HepG2 (cell line): ENCODE results near the gene LRSAM1. TPM values are rescaled to one million over a fixed set of nuclear protein-coding genes. Genes with fewer than 3 reads are reported as not detected.

Experiments used
- ATAC-seq: fragments of 200-7000 bp; cut with Tn5 transposase; 3 replicates; pipeline ENCODE4 v1.9.1; 2020; ENCODE audit warnings: mild to moderate bottlenecking, moderate library complexity
- BruUV-seq: library from RNA; stranded (reverse); fragments of 400-500 nt; replicated peaks from 2 replicates; lab custom pipeline; 2021; lab: Mats Ljungman, UMichigan
- CTCF ChIA-PET: fragments of 300-600 bp; formaldehyde crosslinking; extraction: SDS; loops from one replicate; lab custom pipeline; 2021; ENCODE audit warnings: low total read pairs, inconsistent platforms, low intra/inter-chr PET ratio; lab: Yijun Ruan, JAX
- POLR2A ChIA-PET: fragments of 350-600 bp; sonication (Branson Sonifier 250); formaldehyde crosslinking; loops from one replicate; lab custom pipeline; 2020; ENCODE audit warnings: antibody characterized with exemption, inconsistent platforms; lab: Yijun Ruan, JAX
- DNase-seq: peaks from one replicate; pipeline ENCODE4 v3.0.0-alpha.2; 2015; ENCODE audit warnings: low spot score
- FAIRE-seq: peaks from 3 replicates; lab custom pipeline; 2011; peaks lifted over from hg19 to GRCh38; lab: Jason Lieb, UNC
- H2AFZ ChIP-seq: one replicate; pipeline ENCODE4 v1.6.1; 2011; ENCODE audit warnings: low read length, inconsistent platforms
- H3K27ac ChIP-seq: fragments of 300-600 bp; 3 replicates; pipeline ENCODE4 v1.8.0; 2011; ENCODE audit warnings: mixed run types, mild to moderate bottlenecking, mixed read lengths, low read length, inconsistent platforms; ENCODE audit not compliant: insufficient read depth; ENCODE audit errors: extremely low read length
- H3K27me3 ChIP-seq, 2 experiments: fragments of 200-600 bp in 1 of 2; 2 replicates in 1 of 2; 3 replicates in 1 of 2; pipeline versions ENCODE4 v1.6.0 to v1.8.0; 2011; ENCODE audit warnings: low read length in 2 of 2, mild to moderate bottlenecking in 2 of 2, moderate library complexity in 2 of 2, inconsistent platforms in 1 of 2; ENCODE audit not compliant: insufficient read depth in 2 of 2, control insufficient read depth in 1 of 2
- H3K36me3 ChIP-seq, 2 experiments: fragments of 200-600 bp in 1 of 2; replicated peaks in 1 of 2; 2 replicates in 1 of 2; 3 replicates in 1 of 2; pipeline versions ENCODE4 v1.5.1 to v1.8.0; 2011; ENCODE audit warnings: low read length in 2 of 2, inconsistent platforms in 1 of 2; ENCODE audit not compliant: insufficient read depth in 2 of 2, control insufficient read depth in 1 of 2
- H3K4me1 ChIP-seq: 2 replicates; pipeline ENCODE4 v1.5.1; 2012; ENCODE audit warnings: low read length, inconsistent platforms; ENCODE audit not compliant: insufficient read depth
- H3K4me2 ChIP-seq: 2 replicates; pipeline ENCODE4 v1.6.0; 2011; ENCODE audit warnings: low read depth, low read length, inconsistent platforms
- H3K4me3 ChIP-seq, 3 experiments: fragments of 200-600 bp in 1 of 3; sonication (generic), shearing (Covaris generic) in 1 of 3; replicated peaks in 1 of 3; 2 replicates each; pipeline ENCODE4 v1.5.1; 2011 to 2016; ENCODE audit warnings: low read length in 3 of 3, inconsistent platforms in 2 of 3, low read depth in 2 of 3, mild to moderate bottlenecking in 2 of 3, control low read depth in 1 of 3, mixed read lengths in 1 of 3; ENCODE audit not compliant: insufficient read depth in 1 of 3
- H3K79me2 ChIP-seq: one replicate; pipeline ENCODE4 v1.6.1; 2011; ENCODE audit warnings: low read length, inconsistent platforms; ENCODE audit not compliant: insufficient read depth
- H3K9ac ChIP-seq: 2 replicates; pipeline ENCODE4 v1.6.0; 2011; ENCODE audit warnings: mild to moderate bottlenecking, low read depth, low read length, inconsistent platforms; ENCODE audit not compliant: insufficient read depth
- H3K9me3 ChIP-seq: 2 replicates; pipeline ENCODE4 v1.5.1; 2012; ENCODE audit warnings: mild to moderate bottlenecking, low read length
- H4K20me1 ChIP-seq: 2 replicates; pipeline ENCODE4 v1.6.0; 2011; ENCODE audit warnings: inconsistent platforms, mild to moderate bottlenecking, low read length, moderate library complexity; ENCODE audit not compliant: insufficient read depth
- AHR ChIP-seq: IDR thresholded peaks from 2 replicates; pipeline ENCODE4 v1.6.1; 2018; ENCODE audit warnings: missing genetic modification reagents, missing compliant biosample characterization
- CC2D1A ChIP-seq: sonication (generic); formaldehyde crosslinking; IDR thresholded peaks from 2 replicates; pipeline ENCODE4 v1.8.1; 2023; ENCODE audit warnings: mild to moderate bottlenecking, missing genetic modification reagents
- FOSL1 ChIP-seq: sonication (generic); formaldehyde crosslinking; IDR thresholded peaks from 2 replicates; pipeline ENCODE4 v1.9.0; 2021; ENCODE audit warnings: missing genetic modification reagents, borderline replicate concordance
- JUN ChIP-seq: sonication (generic); formaldehyde crosslinking; IDR thresholded peaks from 2 replicates; pipeline ENCODE4 v1.4.0; 2020; ENCODE audit warnings: mild to moderate bottlenecking, missing genetic modification reagents
- KDM2A ChIP-seq: sonication (generic); formaldehyde crosslinking; IDR thresholded peaks from 2 replicates; pipeline ENCODE4 v1.4.0; 2020; ENCODE audit warnings: low read depth, missing genetic modification reagents, borderline replicate concordance
- RFX5 ChIP-seq: IDR thresholded peaks from 2 replicates; pipeline ENCODE4 v1.6.1; 2011; ENCODE audit warnings: low read depth, low read length, improper control_type of control experiment
- SAP130 ChIP-seq: IDR thresholded peaks from 2 replicates; pipeline ENCODE4 v1.6.1; 2016; ENCODE audit warnings: low read depth
- YEATS4 ChIP-seq: sonication (generic); formaldehyde crosslinking; IDR thresholded peaks from 2 replicates; pipeline ENCODE4 v1.4.0; 2020; ENCODE audit warnings: missing genetic modification reagents, borderline replicate concordance
- ZNF30 ChIP-seq: sonication (generic); formaldehyde crosslinking; IDR thresholded peaks from 2 replicates; pipeline ENCODE4 v1.5.0; 2020; ENCODE audit warnings: mild to moderate bottlenecking, missing genetic modification reagents
- ZNF782 ChIP-seq: sonication (generic); formaldehyde crosslinking; IDR thresholded peaks from 2 replicates; pipeline ENCODE4 v1.4.0; 2020; ENCODE audit warnings: missing genetic modification reagents, mild to moderate bottlenecking, borderline replicate concordance
- WGBS: methylation state at CpG from one replicate; pipeline ENCODE4 v1.1.6; 2017; ENCODE audit warnings: low lambda C conversion rate; 5-methylcytosine and 5-hydroxymethylcytosine counted together
- in situ Hi-C: cut with HindIII; loops from 2 replicates; pipeline ENCODE4 v1.10.0; 2017; ENCODE audit warnings: low pct_unique_long_range_greater_than_20kb; ENCODE audit not compliant: extremely low pct_ligation_motif_present
- intact Hi-C: fragments of 100-400 bp; cut with micrococcal nuclease; formaldehyde crosslinking; loops from one replicate; pipeline ENCODE4 v1.10.0; 2022; ENCODE audit not compliant: unreplicated experiment
- polyA plus RNA-seq, 8 experiments: library from polyadenylated mRNA; depleted of rRNA in 3 of 8; stranded (reverse) in 7 of 8; unstranded in 1 of 8; fragments of >200 nt; fragmentation: Illumina TruSeq in 4 of 8; extraction: Trizol in 4 of 8; gene quantifications; 2 replicates each; pipeline versions ENCODE4 v1.2.1 to v1.2.3, GENCODE V29; 2011 to 2016; ENCODE audit warnings: low read depth in 4 of 8, missing spikeins in 1 of 8, mixed read lengths in 1 of 8; ENCODE audit not compliant: insufficient read depth in 1 of 8
- total RNA-seq, 5 experiments: library from RNA; depleted of rRNA; stranded (reverse); fragments of >200 nt; fragmentation: Illumina TruSeq; extraction: Trizol; gene quantifications; 2 replicates each; pipeline ENCODE4 v1.2.3, GENCODE V29; 2016; ENCODE audit warnings: low read depth in 1 of 5
- TF ChIP-seq, protein P1 (sequence below): sonication (generic); formaldehyde crosslinking; IDR thresholded peaks from 2 replicates; pipeline ENCODE4 v1.4.0; 2020; ENCODE audit warnings: missing genetic modification reagents
- TF ChIP-seq, protein P2 (sequence below), 2 experiments: fragments of 450-650 bp in 1 of 2; sonication (generic) in 1 of 2; formaldehyde crosslinking; IDR thresholded peaks; 2 replicates each; pipeline versions ENCODE4 v1.5.0 to v1.8.0; 2020 to 2022; ENCODE audit warnings: mild to moderate bottlenecking in 1 of 2, missing genetic modification reagents in 1 of 2
- TF ChIP-seq, protein P3 (sequence below): IDR thresholded peaks from 2 replicates; pipeline ENCODE4 v1.6.1; 2016; ENCODE audit warnings: missing genetic modification reagents, missing compliant biosample characterization
- TF ChIP-seq, protein P4 (sequence below): IDR thresholded peaks from 2 replicates; pipeline ENCODE4 v1.6.1; 2016; ENCODE audit warnings: mild to moderate bottlenecking, missing biosample characterization, missing genetic modification reagents

Gene LRSAM1
- total and polyA plus RNA-seq, 2 of the 13 experiments (the other 11 are each of a cell fraction or from before 2014, with no cell fraction given): 8.7 to 10.2 TPM

DNA sequence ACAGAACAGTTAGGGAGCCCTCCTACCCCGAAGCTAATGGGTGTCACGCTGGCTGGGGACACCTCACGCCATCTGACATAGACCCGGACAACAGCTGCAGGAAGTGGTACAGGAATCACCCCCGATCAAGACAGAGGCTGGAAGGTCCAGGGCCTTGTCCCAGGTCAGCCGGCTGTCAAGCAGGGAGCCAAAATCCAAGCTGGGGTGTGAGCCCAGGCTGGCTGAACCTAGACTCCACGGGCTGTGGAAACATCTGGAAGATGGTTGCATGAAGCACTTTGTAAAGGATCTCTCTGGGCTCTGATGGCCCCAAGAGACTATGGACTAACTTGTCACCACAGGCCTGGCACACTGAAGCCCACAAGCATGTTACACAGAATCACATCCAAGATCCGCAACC, 91.9 kb downstream of the LRSAM1 start:
- no TSS peak for BruUV-seq

More for the DNA sequence above, 91.9 kb downstream of the LRSAM1 start:
- Histone ChIP-seq H3K9me3 (no peaks in the 10 kb centered on the region), H3K27me3 (no peaks in the 10 kb centered on the region), H3K27ac (no peak overlapping the region), H3K4me2 (no peak overlapping the region), H4K20me1 (peaks cover 8% of the 10 kb centered on the region), H2AFZ (no peak overlapping the region), H3K9ac (no peak overlapping the region), H3K4me3 (no peak overlapping the region), H3K36me3 (peaks cover 0 to 2% of the 10 kb centered on the region in 2 experiments; a peak in 1 of 5 replicates), H3K79me2 (peaks cover 44% of the 10 kb centered on the region), H3K4me1 (peaks cover 35% of the 10 kb centered on the region)
- CTCF ChIA-PET: no interaction called here
- TF ChIP-seq ZNF782 (CRISPR knock-in tag) (no peak), RFX5 (no peak), ZNF30 (no peak), YEATS4 (CRISPR knock-in tag) (no peak), SAP130 (CRISPR knock-in tag) (no peak), AHR (CRISPR knock-in tag) (no peak), JUN (CRISPR knock-in tag) (no peak), CC2D1A (CRISPR knock-in tag) (no peak), FOSL1 (CRISPR knock-in tag) (no peak), KDM2A (CRISPR knock-in tag) (no peak)
- TF ChIP-seq, protein P1, sequence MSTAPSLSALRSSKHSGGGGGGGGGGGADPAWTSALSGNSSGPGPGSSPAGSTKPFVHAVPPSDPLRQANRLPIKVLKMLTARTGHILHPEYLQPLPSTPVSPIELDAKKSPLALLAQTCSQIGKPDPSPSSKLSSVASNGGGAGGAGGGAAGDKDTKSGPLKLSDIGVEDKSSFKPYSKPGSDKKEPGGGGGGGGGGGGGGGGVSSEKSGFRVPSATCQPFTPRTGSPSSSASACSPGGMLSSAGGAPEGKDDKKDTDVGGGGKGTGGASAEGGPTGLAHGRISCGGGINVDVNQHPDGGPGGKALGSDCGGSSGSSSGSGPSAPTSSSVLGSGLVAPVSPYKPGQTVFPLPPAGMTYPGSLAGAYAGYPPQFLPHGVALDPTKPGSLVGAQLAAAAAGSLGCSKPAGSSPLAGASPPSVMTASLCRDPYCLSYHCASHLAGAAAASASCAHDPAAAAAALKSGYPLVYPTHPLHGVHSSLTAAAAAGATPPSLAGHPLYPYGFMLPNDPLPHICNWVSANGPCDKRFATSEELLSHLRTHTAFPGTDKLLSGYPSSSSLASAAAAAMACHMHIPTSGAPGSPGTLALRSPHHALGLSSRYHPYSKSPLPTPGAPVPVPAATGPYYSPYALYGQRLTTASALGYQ (CRISPR knock-in tag): no peak
- TF ChIP-seq, protein P2, sequence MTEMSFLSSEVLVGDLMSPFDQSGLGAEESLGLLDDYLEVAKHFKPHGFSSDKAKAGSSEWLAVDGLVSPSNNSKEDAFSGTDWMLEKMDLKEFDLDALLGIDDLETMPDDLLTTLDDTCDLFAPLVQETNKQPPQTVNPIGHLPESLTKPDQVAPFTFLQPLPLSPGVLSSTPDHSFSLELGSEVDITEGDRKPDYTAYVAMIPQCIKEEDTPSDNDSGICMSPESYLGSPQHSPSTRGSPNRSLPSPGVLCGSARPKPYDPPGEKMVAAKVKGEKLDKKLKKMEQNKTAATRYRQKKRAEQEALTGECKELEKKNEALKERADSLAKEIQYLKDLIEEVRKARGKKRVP (CRISPR knock-in tag; IDR thresholded peaks at IDR 0.05): no peak
- TF ChIP-seq, protein P3, sequence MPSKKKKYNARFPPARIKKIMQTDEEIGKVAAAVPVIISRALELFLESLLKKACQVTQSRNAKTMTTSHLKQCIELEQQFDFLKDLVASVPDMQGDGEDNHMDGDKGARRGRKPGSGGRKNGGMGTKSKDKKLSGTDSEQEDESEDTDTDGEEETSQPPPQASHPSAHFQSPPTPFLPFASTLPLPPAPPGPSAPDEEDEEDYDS (CRISPR knock-in tag): no peak
- TF ChIP-seq, protein P4, sequence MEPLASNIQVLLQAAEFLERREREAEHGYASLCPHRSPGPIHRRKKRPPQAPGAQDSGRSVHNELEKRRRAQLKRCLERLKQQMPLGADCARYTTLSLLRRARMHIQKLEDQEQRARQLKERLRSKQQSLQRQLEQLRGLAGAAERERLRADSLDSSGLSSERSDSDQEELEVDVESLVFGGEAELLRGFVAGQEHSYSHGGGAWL (CRISPR knock-in tag): no peak
- WGBS: 100% methylated on average over 1 of the region's 8 CpGs
- intact Hi-C loops: no loop called here
- FAIRE-seq (no peak), ATAC-seq (no peak), DNase-seq (no peak)
- in situ Hi-C loops: no loop called here
- POLR2A ChIA-PET: no interaction called here
